HG02943 (cell line): ENCODE measurements around the gene GH2.
"Not testable (repeated sequence)": the region's sequence is repeated elsewhere in the genome, so short reads cannot be mapped to it uniquely, and the experiment has no call there.

ENCODE experiments used
- ATAC-seq: cut with Tn5 transposase; IDR thresholded peaks from one replicate; pipeline ENCODE4 v1.9.1; 2021; ENCODE audit warnings: mild to moderate bottlenecking, low read depth, moderate library complexity; ENCODE audit not compliant: unreplicated experiment

The GH2 gene

GRCh38 chr17:63911657-63912100, 29.9 kb upstream of the GH2 start:
- no peak for ATAC-seq

DNA sequence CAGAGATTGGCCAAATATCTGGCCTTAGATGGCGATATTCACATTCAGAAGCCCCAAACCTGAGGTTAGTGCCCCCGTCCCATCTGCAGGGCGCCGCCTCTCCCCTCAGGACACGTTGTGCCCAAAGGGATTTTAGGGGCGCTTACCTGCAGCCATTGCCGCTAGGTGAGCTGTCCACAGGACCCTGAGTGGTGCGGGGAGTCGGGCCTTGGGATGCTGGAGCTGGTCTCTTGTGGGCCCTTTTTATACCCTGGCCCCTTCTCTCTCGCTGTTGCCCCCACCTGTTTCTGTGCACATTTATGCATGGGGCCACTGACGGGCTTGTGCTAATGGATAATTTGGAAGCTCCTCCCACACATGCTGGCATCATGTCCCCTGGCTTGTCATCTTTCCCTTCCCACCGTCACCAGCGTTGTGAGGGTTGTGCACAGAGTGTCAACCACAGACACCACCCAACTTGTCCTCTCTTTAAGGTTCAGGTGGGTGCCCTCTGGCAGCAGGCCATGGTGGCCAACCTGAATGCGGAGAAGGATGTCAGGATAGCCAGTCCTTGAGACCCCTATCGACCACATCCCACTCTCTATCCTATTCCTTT, 29.4 kb upstream of the GH2 start, which contains the start of gene CSHL1:
Gene CSHL1, minus strand, starts transcription at position 218 of the 595 bp plus-strand sequence. Its CDS starts 62 bp downstream, at position 156.
- no peak for ATAC-seq

DNA sequence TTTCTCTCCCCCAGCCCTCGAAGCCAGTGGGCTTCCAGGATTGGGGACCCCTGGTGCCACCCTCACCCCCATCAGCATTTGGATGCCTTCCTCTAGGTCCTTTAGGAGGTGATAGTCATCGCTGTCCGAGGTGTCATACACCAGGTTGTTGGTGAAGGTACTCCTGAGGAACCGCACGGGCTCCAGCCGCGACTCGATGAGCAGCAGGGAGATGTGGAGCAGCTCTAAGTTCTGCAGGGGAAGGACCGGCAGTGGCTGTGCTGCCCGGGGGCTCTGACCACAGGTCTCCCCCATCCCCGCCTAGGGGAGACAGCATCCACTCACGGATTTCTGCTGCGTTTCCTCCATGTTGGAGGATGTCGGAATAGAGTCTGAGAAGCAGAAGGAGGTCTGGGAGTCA, 28.4 kb upstream of the GH2 start:
- no peak for ATAC-seq

DNA sequence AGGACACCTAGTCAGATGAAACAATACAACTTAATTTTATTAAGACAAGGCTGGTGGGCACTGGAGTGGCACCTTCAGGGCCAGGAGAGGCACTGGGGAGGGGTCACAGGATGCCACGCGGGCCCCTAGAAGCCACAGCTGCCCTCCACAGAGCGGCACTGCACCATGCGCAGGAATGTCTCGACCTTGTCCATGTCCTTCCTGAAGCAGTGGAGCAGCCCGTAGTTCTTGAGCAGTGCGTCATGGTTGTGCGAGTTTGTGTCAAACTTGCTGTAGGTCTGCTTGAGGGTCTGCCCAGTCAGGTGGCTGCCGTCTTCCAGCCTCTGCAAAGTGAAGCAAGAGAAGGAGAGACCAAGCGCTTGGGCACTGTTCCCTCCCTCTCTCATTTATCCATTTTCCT, 27.8 kb upstream of the GH2 start:
- not testable (repeated sequence) for ATAC-seq

- not testable (repeated sequence) for ATAC-seq
Observed at GRCh38 chr17:63907161-63907778, 25.5 kb upstream of the GH2 start.

- ATAC-seq: not testable (repeated sequence)
Observed at GRCh38 chr17:63904796-63905195, 23.1 kb upstream of the GH2 start.

- not testable (repeated sequence) for ATAC-seq
Observed at GRCh38 chr17:63903787-63904201, 22.1 kb upstream of the GH2 start.

- ATAC-seq: not testable (repeated sequence)
Observed at GRCh38 chr17:63901971-63902370, 20.2 kb upstream of the GH2 start.

GRCh38 chr17:63898899-63899798, 17.4 kb upstream of the GH2 start:
- not testable (repeated sequence) for ATAC-seq

GRCh38 chr17:63896524-63897354, 15.0 kb upstream of the GH2 start, which contains the start of gene CSH1:
Gene CSH1 (minus strand): TSS chr17:63896574. CDS start chr17:63896511, 63 bp downstream.
- ATAC-seq: not testable (repeated sequence)

DNA sequence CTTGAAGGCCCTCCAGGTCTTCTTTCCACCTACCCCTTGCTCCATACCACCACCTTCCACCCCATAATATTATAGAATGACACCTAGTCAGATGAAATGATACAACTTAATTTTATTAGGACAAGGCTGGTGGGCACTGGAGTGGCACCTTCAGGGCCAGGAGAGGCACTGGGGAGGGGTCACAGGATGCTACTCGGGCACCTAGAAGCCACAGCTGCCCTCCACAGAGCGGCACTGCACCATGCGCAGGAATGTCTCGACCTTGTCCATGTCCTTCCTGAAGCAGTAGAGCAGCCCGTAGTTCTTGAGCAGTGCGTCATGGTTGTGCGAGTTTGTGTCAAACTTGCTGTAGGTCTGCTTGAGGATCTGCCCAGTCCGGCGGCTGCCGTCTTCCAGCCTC, 13.1 kb upstream of the GH2 start:
- not testable (repeated sequence) for ATAC-seq

GRCh38 chr17:63894021-63894420, 12.3 kb upstream of the GH2 start:
- ATAC-seq: not testable (repeated sequence)

DNA sequence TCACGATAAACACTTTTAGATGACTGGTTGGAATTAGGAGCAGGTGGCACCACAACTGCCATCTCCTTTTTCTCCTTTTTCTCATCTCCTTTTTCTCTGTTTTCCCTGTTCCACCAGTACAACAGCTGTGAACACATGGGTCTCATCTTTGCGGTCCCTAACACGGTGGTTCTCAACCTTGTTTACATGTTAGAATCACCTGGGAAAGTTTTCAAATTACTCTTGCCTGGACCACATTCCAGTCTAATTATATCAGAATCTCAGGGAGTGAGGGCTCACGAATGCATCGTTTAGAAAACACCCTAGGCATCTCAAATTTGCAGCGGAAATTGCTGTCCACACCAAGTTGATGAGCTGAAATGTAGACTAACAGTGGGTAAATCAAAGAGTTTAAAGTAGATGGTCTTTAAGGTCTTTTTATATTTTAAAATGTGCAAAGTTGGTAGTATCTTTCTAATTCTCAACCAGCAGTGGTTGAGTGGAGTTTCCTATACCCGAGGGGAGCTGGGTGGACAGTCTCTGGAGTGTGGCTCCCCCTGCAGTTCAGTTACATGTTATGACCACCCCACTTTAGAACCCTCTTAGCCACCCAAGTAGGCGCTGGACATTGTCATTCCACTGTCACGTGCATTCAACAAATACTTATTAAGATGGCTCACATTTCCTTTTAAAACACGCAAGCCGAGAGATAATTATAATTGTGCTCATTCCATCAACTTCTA, 10.7 kb upstream of the GH2 start:
- not testable (repeated sequence) for ATAC-seq

DNA sequence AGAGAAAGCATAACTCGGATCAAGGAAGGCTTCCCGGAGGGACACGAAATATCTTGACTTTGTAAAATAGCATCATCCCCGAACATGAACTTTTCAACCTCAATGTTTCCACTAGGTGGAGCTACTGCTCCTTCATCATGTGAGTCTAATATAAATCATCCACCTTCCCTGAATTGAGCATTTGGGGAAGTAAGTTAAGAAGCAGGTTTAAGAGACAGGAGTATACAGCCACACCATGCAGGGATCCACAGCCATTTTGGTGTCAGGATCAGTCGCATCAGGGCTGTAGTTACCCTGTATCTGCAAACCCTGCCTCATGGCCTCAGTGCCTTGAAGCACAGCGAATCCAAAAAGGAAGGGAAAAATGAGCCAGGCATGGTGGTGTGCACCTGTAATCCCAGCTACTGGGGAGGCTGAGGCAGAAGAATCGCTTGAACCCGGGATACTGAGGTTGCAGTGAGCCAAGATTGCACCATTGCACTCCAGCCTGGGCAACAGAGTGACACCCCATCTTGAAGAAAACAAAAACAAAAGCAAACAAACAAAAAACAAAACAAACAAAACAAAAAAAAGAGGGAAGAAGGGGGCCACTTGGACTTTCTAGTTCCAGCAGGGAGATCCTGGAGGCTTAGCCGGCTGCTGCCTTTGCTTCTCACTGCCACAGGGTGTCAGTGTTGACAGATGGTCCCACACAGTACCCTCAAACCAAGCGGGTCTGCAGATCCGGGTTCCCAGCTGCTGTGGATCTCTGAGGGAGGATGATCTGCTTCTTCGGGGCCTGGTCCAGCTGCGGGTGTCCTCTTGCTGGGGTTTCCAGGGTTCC, 7.5 kb upstream of the GH2 start:
- not testable (repeated sequence) for ATAC-seq

DNA sequence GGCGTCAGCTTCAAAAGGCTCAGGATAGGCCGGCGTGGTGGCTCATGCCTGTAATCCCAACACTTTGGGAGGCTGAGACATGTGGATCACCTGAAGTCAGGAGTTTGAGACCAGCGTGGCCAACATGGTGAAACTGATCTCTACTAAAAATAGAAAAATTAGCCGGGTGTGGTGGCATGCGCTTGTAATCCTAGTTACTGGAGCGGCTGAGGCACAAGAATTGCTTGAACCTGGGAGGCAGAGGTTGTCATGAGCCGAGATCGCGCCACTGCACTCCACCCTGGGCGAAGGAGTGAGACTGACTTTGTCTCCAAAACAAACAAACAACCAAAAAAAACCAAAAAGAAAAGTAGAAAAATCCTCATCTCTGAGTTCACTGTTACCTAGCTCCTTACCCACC, 3.4 kb upstream of the GH2 start:
- ATAC-seq: not testable (repeated sequence)

DNA sequence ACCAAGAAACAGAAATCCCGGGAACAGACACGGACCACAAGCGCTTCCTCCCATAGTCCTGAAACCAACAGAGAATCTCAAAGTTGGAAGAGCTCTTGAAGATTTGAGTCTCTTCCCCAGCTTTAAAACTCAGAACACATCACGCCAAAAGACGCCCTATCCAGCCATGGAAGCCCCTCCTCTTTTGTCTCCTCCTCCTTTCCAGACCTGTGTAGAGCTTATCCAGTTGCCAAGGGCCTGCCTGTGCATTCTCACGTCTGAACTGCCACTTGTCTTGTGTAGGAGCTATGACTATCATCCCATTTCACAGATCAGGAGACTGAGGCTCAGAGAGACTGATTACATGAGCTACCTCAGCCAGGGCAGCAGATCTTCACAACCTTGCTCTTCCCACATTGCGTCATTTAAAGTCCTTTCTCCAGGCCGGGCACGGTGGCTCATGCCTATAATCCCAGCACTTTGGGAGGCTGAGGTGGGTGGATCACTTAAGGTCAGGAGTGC, 932 bp upstream of the GH2 start:
- not testable (repeated sequence) for ATAC-seq

- ATAC-seq: not testable (repeated sequence)
Observed at GRCh38 chr17:63881337-63881736, 407 bp downstream of the GH2 start.

- ATAC-seq: no peak
Observed at GRCh38 chr17:63880706-63881105, 1.0 kb downstream of the GH2 start.
